ENCODE measurements around the gene RRAGD. TPM values are rescaled to one million over a fixed set of nuclear protein-coding genes. Genes with fewer than 3 reads are reported as not detected.

The RRAGD gene
- polyA plus RNA-seq, 1 of the 3 experiments (the other 2 are of a cell fraction) = 0.07 TPM

- POLR2A ChIA-PET = no interaction called here
- Histone ChIP-seq H3K4me2 (no peak overlapping the region), H3K27me3 (ENCODE audit: insufficient read depth) (no peaks in the 10 kb centered on the region), H3K4me1 (ENCODE audit: control insufficient read depth in 1 of 2, insufficient read depth in 2 of 2, low read depth in 1 of 2, low read length in 1 of 2) (peaks cover 4 to 9% of the 10 kb centered on the region in 2 experiments; a peak in 2 of 4 replicates), H3K27ac (ENCODE audit: low read depth in 2 of 2, low read length in 1 of 2) (no peak overlapping the region), H3K9me3 (no peaks in the 10 kb centered on the region), H2AFZ (ENCODE audit: low read depth) (no peak overlapping the region), H3K4me3 (ENCODE audit: low read depth in 2 of 2, low read length in 1 of 2) (no peak overlapping the region), H3F3A (replicated peaks; ENCODE audit: insufficient read depth) (no peaks in the 10 kb centered on the region), H3K9ac (no peak overlapping the region), H3K36me3 (replicated peaks in 1 of 2; ENCODE audit: control insufficient read depth in 1 of 2, insufficient read depth in 2 of 2, low read length in 1 of 2) (no peaks in the 10 kb centered on the region), H3K79me2 (ENCODE audit: insufficient read depth) (no peaks in the 10 kb centered on the region), H4K20me1 (ENCODE audit: insufficient read depth) (no peaks in the 10 kb centered on the region), H3K9me2 (no peaks in the 10 kb centered on the region)
- CTCF ChIA-PET = interaction anchor here (0.7 kb wide), 1 partner anchor 71 kb away, joined by 4 read pairs; no protein-coding TSS in a partner anchor
- no peak for DNase-seq
- TF ChIP-seq EZH2phosphoT487 (IDR thresholded peaks at IDR 0.05; ENCODE audit: borderline replicate concordance, low read depth) = no peak
- no peak for TF ChIP-seq EP300 (IDR thresholded peaks at IDR 0.05; ENCODE audit: borderline replicate concordance in 1 of 2, low read depth in 1 of 2, low read length in 1 of 2)
- no peak for TF ChIP-seq SIN3A (IDR thresholded peaks at IDR 0.05; ENCODE audit: borderline replicate concordance, low read depth, low read length)
- no peak for TF ChIP-seq POLR2AphosphoS5 (IDR thresholded peaks at IDR 0.05; ENCODE audit: low read depth, low read length)
- TF ChIP-seq IRF3 (IDR thresholded peaks at IDR 0.05; ENCODE audit: low read depth, low read length) = no peak
- TF ChIP-seq CHD2 (IDR thresholded peaks at IDR 0.05; ENCODE audit: low read length, partially characterized antibody) = no peak
- no peak for TF ChIP-seq FOXM1 (IDR thresholded peaks at IDR 0.05; ENCODE audit: low read depth)
- WGBS (ENCODE audit: low lambda C conversion rate) = 58% methylated on average over 1 of the region's 1 CpG
Observed at GRCh38 chr6:89438248-89438647, 26.2 kb upstream of the RRAGD start.

GRCh38 chr6:89436226-89436625, 24.2 kb upstream of the RRAGD start:
- CTCF ChIA-PET = interaction anchor here (0.7 kb wide), 1 partner anchor 20 kb away, joined by 3 read pairs; no protein-coding TSS in a partner anchor

More at GRCh38 chr6:89436226-89436625, 24.2 kb upstream of the RRAGD start:
- H3F3A ChIP-seq (replicated peaks; ENCODE audit: insufficient read depth) = no peaks in the 10 kb centered on the region
- H3K9me3 ChIP-seq = no peaks in the 10 kb centered on the region
- 0 out of 2 replicates have a peak overlapping the region, but pooled peaks have one; percentile 8 for H3K4me2 ChIP-seq
- H3K4me1 ChIP-seq (ENCODE audit: control insufficient read depth in 1 of 2, insufficient read depth in 2 of 2, low read depth in 1 of 2, low read length in 1 of 2) = peaks cover 7 to 9% of the 10 kb centered on the region in 2 experiments; a peak in 2 of 4 replicates
- POLR2A ChIA-PET = no interaction called here
- H3K79me2 ChIP-seq (ENCODE audit: insufficient read depth) = no peaks in the 10 kb centered on the region
- H4K20me1 ChIP-seq (ENCODE audit: insufficient read depth) = no peaks in the 10 kb centered on the region
- no peak overlapping the region for H3K9ac ChIP-seq
- TF ChIP-seq FOXJ3 (CRISPR knock-in tag; IDR thresholded peaks at IDR 0.05) (no peak), GATA2 (CRISPR knock-in tag; IDR thresholded peaks at IDR 0.05) (no peak), MAX (IDR thresholded peaks at IDR 0.05; ENCODE audit: low read depth) (no peak), FOXM1 (IDR thresholded peaks at IDR 0.05; ENCODE audit: low read depth) (no peak), GABPA (IDR thresholded peaks at IDR 0.05; ENCODE audit: low read depth) (no peak), NFIC (IDR thresholded peaks at IDR 0.05; ENCODE audit: borderline replicate concordance) (no peak)
- WGBS (ENCODE audit: low lambda C conversion rate) = 67% methylated on average over 2 of the region's 2 CpGs
- no peaks in the 10 kb centered on the region for H3K36me3 ChIP-seq (replicated peaks in 1 of 2; ENCODE audit: control insufficient read depth in 1 of 2, insufficient read depth in 2 of 2, low read length in 1 of 2)
- no peak overlapping the region for H2AFZ ChIP-seq (ENCODE audit: low read depth)
- DNase-seq = no peak
- no peaks in the 10 kb centered on the region for H3K27me3 ChIP-seq (ENCODE audit: insufficient read depth)
- H3K9me2 ChIP-seq = no peaks in the 10 kb centered on the region
- H3K4me3 ChIP-seq (ENCODE audit: low read depth in 2 of 2, low read length in 1 of 2) = no peak overlapping the region
- no peak overlapping the region for H3K27ac ChIP-seq (ENCODE audit: low read depth in 2 of 2, low read length in 1 of 2)
